Measurements from ENCODE around the gene TRAPPC8. TPM values are rescaled to one million over a fixed set of nuclear protein-coding genes. Genes with fewer than 3 reads are reported as not detected.
"Not testable (repeated sequence)": the region's sequence is repeated elsewhere in the genome, so short reads cannot be mapped to it uniquely, and the experiment has no call there.

The TRAPPC8 gene
- total RNA-seq, 4 donors from 2014 or later = 35.0 to 49.4 (median 42.5) TPM

DNA sequence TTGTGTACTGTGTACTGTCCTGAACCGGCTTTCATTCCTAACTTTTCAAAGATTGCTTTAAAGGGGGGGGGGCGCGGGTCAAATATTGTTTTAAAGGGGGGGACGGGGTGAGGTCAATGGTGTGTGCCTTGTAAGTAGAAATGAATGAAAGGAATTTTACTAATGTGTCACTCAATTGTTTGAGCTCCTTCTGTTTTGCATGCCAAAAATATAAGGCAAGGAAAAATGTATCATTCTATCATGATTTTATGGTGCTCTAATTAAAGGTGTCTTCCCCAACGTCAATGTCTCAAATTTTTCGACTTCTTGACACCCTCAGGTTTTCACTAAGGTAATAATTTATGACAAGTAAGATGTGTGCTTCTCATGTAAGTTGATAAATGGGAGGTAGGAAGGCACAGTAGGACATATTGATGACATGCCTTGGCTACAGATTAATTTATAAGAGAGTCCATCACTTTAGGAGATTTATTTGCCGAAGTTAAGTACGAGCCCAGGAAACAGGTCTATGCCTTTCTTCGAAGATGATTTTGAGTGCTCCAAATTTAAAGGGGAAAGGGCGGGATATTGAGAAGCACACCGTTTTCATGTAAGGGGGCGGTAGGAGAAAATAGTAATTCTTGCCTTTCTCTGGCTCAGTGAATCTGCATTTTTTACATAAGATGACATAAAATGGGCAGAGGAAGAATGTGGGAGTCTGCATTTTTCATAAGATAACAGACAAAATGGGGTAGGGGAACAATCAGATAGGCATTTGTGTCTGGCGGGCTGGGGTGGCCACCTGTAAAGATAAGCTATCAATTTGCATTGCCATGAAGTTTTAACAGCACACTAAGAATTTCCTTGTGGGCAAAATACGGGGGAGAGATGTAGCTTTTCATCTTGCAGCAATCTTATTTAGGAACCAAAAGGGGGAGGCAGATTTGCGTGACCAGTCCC, 1.2 kb upstream of the TRAPPC8 start:
- Histone ChIP-seq H3K4me3 (peak overlapping the region; percentile 73 to 95 (median 87)), H3K4me1 (peaks cover 23 to 43% (median 39%) of the 10 kb centered on the region in 4 donors), H3K27me3 (no peaks in the 10 kb centered on the region), H3K9me3 (no peaks in the 10 kb centered on the region), H3K36me3 (no peaks in the 10 kb centered on the region), H3K27ac (replicated peaks in 1 of 4) (peak overlapping the region; percentile 81 to 96 (median 88))
- intact Hi-C loops (cut with DNase I) = loop anchor here (5.0 kb wide), 1 partner anchor 148 kb away; the partner anchor contains the start of gene RNF138
- TF ChIP-seq POLR2AphosphoS5 (IDR thresholded peaks at IDR 0.05) (no peak), CTCF (IDR thresholded peaks at IDR 0.05) (no peak), POLR2A (IDR thresholded peaks at IDR 0.05; ENCODE audit: low read depth) (no peak), EP300 (IDR thresholded peaks at IDR 0.05) (no peak)
- no peak for DNase-seq (ENCODE audit: extremely low spot score)
- 17% methylated on average over 15 of the region's 15 CpGs for WGBS

DNA sequence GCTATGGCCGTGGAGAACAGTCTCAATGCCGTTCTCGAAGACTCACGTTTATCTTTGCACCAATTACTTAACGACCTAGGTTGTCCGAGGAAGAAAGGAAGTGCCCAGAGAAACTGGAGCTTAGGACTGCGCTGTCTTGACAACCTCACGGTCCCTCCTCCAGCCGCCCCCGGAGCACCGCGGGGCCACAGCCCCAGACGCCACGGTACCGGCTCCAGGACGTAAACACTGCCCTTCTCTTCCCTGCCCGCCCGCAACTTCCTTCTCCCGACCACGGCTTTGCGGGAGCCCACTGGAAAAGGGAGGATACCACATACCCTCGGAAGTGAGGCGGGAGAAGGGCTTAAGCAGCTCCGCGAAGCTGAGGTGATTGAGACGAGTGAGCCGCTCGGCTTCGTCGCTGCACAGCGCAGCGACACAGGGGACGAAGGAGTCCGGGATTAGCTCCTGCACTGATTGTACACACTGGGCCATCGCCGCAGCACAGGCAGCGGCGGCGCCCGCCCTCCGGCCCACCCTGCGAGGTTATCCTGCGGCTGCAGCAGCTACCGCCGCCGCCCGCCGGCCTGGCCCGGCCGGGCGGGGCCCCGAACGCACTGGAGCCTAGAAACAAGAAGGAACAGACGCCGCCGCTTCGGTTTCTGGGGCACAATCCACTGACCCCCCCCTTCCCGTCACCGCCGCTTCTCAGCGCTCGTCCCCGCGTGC, 483 bp downstream of the TRAPPC8 start:
- peaks cover 23 to 53% (median 45%) of the 10 kb centered on the region in 4 donors for H3K4me1 ChIP-seq
- no peaks in the 10 kb centered on the region for H3K27me3 ChIP-seq
- TF ChIP-seq POLR2A (IDR thresholded peaks at IDR 0.05; ENCODE audit: low read depth) (no peak), CTCF (IDR thresholded peaks at IDR 0.05) (no peak), EP300 (IDR thresholded peaks at IDR 0.05) (no peak), POLR2AphosphoS5 (IDR thresholded peaks at IDR 0.05) (no peak)
- intact Hi-C loops (cut with DNase I) = loop anchor here (5.0 kb wide), 1 partner anchor 150 kb away; the partner anchor contains the start of gene RNF138
- peak overlapping the region; percentile 86 to 96 (median 91) for H3K27ac ChIP-seq (replicated peaks in 1 of 4)
- H3K36me3 ChIP-seq = no peaks in the 10 kb centered on the region
- peak overlapping the region; percentile 73 to 95 (median 87) for H3K4me3 ChIP-seq
- no peak for DNase-seq (ENCODE audit: extremely low spot score)
- 0% methylated on average over 38 of the region's 64 CpGs for WGBS
- H3K9me3 ChIP-seq = no peaks in the 10 kb centered on the region

DNA sequence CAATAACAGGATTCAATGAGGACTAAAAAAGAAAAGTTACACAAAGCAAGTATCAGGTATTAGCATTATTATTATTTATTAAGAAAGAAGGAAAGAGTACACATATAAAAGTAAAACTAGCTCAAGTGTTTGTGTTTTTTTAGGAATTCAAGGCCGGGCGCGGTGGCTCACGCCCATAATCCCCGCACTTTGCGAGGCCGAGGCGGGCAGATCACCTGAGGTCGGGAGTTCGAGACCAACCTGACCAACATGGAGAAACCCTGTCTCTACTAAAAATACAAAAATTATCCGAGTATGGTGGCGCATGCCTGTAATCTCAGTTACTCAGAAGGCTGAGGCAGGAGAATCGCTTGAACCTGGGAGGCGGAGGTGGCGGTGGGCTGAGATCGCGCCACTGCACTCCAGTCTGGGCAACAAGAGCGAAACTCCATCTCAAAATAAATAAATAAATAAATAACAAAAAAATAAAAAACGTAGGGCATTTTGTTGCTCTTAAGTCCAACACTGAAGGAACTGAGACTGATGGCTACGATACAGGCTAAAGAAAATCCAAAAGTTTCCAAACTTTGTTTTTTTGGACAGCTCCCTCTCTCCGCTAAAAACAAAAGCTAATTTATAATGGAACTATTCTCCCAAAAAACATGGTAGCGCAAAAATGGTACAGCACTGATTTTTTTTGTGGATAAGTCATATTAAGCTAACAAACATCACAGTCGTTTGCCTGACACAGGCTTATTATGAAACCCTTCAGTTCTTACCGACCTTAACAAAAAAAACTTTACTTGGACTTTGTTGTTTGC, 1.7 kb downstream of the TRAPPC8 start:
- TF ChIP-seq POLR2A (IDR thresholded peaks at IDR 0.05; ENCODE audit: low read depth) = no peak
- Histone ChIP-seq H3K27ac (replicated peaks in 1 of 4) (peak overlapping the region in 1 of 4 donors; percentile 96), H3K9me3 (no peaks in the 10 kb centered on the region), H3K4me3 (peak overlapping the region; percentile 73 to 95 (median 87)), H3K4me1 (peaks cover 23 to 55% (median 48%) of the 10 kb centered on the region in 4 donors), H3K27me3 (no peaks in the 10 kb centered on the region), H3K36me3 (peaks cover 0 to 8% (median 0%) of the 10 kb centered on the region in 4 donors)
- intact Hi-C loops (cut with DNase I) = loop anchor here (5.0 kb wide), 1 partner anchor 151 kb away; the partner anchor contains the start of gene RNF138
- 87% methylated on average over 24 of the region's 24 CpGs for WGBS
- no peak for DNase-seq (ENCODE audit: extremely low spot score)

DNA sequence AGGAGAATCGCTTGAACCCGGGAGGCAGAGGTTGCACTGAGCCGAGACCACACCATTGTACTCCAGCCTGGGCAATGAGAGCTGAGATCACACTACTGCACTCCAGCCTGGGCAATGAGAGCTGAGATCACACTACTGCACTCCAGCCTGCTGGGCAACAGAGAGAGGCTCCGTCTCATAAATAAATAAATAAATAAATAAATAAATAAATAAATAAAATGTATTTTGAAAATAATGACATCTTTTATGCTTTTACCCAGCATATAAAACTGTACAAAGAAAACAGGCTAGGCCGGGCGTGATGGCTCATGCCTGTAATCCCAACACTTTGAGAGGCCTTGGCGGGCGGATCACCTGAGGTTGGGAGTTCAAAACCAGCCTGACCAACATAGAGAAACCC, 8.2 kb downstream of the TRAPPC8 start:
- WGBS = 96% methylated on average over 8 of the region's 8 CpGs
- Histone ChIP-seq H3K4me1 (peaks cover 14 to 37% (median 25%) of the 10 kb centered on the region in 4 donors), H3K36me3 (peaks cover 4 to 25% (median 10%) of the 10 kb centered on the region in 4 donors)
- H3K27me3 ChIP-seq; H3K4me3 ChIP-seq; DNase-seq (ENCODE audit: extremely low spot score); H3K27ac ChIP-seq (replicated peaks in 1 of 4); H3K9me3 ChIP-seq; intact Hi-C loops (cut with DNase I): not testable (repeated sequence)

GRCh38 chr18:31931886-31932240, 11.1 kb downstream of the TRAPPC8 start:
- DNase-seq (ENCODE audit: extremely low spot score) = no peak
- Histone ChIP-seq H3K27me3 (no peaks in the 10 kb centered on the region), H3K4me3 (no peak overlapping the region), H3K36me3 (peaks cover 9 to 49% (median 26%) of the 10 kb centered on the region in 4 donors), H3K4me1 (peaks cover 7 to 25% (median 13%) of the 10 kb centered on the region in 4 donors), H3K9me3 (no peaks in the 10 kb centered on the region), H3K27ac (replicated peaks in 1 of 4) (no peak overlapping the region)
- WGBS = 88% methylated on average over 6 of the region's 6 CpGs
- intact Hi-C loops (cut with DNase I) = no loop called here
- TF ChIP-seq CTCF (IDR thresholded peaks at IDR 0.05) (no peak), EP300 (IDR thresholded peaks at IDR 0.05) (no peak), POLR2AphosphoS5 (IDR thresholded peaks at IDR 0.05) (no peak), POLR2A (IDR thresholded peaks at IDR 0.05; ENCODE audit: low read depth) (no peak)

Measured in esophagus muscularis mucosa (tissue), 4 donors.